Activated naive CD4-positive, alpha-beta T cell treated with anti-CD3 and anti-CD28 coated beads, Interleukin-2, amount 50 U/mL, for 16 hours (primary cell): ENCODE results near the gene GNG7.
A peak's percentile ranks its signal among the peaks of the same experiment; 100 is the strongest.
"Not testable (repeated sequence)": the region's sequence is repeated elsewhere in the genome, so short reads cannot be mapped to it uniquely, and the experiment has no call there.

Experiments used
- DNase-seq: peaks from one replicate; pipeline ENCODE4 v3.0.0-alpha.2; 2020

Gene GNG7

GRCh38 chr19:2591537-2592291 lies 110.8 kb downstream of the GNG7 start:
- DNase-seq, result no peak

GRCh38 chr19:2590630-2591399 lies 111.7 kb downstream of the GNG7 start:
- DNase-seq, result no peak

DNA sequence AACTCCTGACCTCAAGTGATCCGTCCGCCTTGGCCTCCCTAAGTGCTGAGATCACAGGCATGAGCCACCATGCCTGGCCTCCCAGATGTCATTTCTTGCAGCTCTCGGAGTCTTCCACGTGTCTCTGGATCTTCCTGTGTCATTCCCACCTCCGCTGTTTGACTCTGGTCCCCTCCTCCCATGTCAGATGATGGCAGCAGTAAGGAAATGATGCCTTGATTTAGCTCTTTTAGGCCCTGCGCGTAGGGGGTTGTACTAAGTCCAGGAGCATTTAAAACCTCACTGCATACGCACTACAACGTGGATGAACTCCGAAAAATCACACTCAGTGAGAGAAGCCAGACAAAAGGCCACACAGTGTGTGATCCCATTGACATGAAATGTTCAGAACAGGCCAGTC lies 113.1 kb downstream of the GNG7 start:
- no peak for DNase-seq

DNA sequence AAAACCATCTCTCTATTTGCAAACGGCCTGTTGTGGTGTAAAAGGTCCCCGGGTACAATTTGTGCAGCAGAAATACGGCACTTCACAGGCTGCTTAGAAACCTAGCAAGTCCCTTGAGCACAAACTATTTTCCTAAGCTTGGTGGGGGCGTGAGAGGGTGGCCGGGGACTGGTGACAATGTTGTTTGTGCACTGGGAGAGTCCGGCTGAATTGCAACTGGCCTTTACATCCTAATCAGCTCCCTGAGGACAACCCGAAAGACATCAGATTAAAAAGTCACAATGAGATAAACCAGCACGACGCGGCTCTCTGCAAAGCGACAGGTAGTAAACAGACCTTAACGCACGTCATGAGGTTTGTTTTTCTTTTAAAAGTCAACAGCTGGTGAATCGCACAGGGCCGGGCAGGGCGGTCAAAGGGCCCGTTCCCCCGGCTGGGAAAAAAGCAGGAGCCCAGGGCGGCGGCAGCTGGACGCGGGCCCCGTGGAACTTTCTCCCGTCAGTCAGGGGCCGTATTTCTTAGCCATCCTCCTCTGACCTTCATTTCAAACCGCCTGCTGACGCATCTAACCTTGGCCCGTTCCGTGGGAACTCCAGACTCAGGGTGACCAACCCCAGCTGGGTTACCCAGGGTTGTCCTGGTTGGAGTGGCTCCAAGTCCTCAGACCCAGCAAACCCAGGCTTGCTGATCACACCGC lies 114.3 kb downstream of the GNG7 start:
- no peak for DNase-seq

DNA sequence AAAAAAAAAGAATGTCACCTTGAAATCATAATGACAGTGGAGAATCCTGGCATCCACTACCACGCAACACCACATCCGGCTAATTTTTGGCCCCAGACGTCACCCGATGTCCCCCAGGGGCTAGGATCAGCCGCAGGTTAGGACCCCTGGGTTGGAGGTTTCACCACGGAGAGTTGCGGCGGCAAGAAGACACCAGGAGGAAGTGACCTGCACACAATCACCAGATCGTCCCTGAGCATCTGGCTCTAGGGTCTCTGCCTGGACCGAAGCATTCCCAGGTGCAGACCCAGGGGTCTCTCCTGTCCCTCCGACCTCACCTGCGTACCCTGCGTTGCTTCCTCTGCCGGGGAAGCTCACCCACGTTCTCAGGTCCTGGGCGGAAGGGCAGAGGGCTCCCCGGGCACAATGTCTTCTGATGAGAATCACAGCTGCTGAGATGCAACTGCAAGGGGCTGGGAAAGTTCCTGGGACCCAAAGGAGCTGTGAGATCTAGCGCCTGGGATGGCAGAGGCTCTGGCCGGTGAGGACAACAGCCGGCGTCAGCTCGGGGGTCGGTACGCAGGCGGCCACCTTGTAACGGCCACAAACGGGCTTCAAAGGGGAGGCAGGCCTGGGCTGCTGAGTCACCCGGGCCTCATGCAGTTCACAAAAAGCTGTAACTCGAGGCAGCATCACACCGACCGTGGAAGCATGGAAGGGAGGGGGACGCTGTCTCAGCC lies 115.3 kb downstream of the GNG7 start:
- DNase-seq, result no peak

DNA sequence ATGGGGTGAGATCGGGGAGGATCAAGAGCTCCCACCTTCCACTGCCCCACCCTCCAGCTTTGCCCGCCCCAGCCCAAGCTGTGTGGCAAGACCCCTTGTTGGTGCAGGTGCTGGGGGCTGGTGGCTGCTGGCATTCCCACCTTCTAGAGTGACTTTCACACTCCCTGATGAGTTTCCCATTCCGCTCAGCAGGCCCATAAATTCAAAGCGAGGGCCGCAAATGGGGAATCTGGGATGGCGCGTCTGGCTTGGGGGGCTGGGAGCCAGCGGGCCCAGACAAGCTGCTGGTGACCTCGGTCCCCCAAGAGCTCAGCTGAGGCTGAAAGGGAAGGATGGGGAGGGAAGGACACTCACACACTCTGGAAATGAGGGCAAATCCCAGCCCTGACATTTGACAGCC lies 116.3 kb downstream of the GNG7 start:
- no peak for DNase-seq

GRCh38 chr19:2584002-2584401 lies 118.5 kb downstream of the GNG7 start:
- no peak for DNase-seq

- no peak for DNase-seq
These were observed 119.2 kb downstream of the GNG7 start for GRCh38 chr19:2582984-2583956.

GRCh38 chr19:2580396-2580795 lies 122.1 kb downstream of the GNG7 start:
- not testable (repeated sequence) for DNase-seq

- DNase-seq, result no peak
These were observed 122.7 kb downstream of the GNG7 start for GRCh38 chr19:2579678-2580280.

DNA sequence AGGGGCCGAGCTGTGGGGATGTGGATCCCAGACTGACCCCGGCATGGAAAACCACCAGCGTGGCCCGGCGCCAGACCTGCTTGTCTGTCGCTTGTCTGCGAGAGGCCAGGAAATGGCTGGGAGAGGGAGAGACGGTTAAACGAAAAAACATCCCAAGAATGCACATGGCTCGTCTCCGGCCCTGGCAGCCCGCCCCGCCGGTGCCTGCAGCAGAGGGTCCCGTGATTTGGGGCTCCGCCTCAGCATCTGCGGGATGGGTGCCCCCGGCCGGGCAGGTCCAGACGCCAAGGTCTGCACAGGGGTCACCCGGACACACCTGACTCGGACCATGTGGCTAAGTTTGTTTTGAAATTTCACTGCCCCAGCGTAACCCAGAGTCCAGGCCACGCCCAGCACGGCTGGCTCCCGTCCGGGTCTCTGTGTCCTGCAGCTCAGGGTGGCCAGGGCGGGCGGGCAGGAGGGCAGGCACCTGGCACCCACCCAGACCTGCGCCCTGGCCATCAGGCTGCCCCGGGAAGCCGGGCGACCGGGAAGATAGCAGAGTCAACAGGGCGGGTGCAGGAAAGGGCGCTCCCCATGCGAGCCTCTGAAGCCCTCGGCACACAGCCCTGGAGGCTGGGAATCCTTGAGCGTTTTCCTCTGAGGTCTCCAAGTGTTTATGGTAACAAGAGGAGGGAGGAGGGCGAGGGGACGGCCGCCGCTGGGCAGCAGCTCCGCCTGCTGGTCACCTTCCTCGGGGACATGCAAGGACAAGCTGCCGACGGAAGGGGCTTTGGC lies 123.4 kb downstream of the GNG7 start:
- DNase-seq, result peak; percentile 59

GRCh38 chr19:2578391-2578890 lies 124.1 kb downstream of the GNG7 start:
- DNase-seq, result no peak

DNA sequence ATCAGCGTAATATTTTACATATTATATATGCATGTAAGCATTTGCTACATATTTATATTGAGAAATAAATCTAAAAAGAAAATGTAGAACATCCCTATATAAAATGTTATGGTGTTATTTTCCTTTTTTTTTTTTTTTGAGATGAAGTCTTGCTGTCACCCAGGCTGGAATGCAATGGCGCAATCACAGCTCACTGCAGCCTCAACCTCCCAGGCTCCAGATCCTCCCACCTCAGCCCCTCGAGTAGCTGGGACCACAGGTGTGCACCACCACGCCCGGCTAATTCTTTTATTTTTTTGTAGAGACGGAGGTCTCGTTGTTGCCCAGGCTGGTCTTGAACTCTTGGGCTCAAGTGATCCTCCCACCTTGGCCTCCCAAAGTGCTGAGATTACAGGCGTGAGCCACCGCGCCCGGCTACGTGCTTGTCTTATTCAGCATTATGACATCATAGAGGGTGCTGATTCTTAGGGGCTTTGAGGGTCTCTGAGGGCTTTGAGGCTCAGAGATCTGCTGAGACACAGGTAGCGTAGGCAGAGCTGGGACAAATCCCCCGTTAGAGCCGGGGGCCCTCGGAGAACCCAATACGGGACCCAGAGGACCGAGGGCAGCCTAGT lies 124.7 kb downstream of the GNG7 start:
- DNase-seq, result no peak

DNA sequence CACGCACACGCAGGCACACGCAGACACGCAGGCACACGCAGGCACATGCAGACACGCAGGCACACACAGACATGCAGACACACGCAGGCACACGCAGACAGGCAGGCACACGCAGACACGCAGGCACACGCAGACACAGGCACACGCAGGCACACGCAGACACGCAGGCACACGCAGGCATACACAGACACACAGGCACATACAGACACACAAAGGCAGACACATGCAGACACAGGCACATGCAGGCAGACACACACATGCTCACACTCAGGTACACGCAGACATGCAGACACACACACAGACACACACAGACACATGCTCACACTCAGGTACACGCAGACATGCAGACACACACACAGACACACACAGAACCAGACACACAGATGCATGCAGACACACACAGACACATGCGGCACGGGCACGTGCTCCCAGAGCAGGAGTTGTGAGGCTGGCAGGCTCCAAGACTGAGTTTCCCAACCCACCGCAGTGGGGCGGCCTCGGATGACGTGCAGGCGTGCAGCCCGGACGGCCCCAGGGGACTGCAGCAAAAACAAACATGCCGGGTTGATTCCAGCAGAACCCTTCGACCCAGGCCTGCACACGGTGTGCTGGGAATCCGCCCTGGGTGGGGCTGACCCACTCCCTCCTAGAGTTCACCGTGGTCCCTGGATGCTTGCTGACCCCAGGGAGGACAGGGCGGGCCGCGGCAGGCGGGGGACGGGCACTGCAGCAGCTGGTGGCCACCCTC lies 126.6 kb downstream of the GNG7 start:
- DNase-seq, result no peak

- no peak for DNase-seq
These were observed 127.4 kb downstream of the GNG7 start for GRCh38 chr19:2574971-2575630.

- no peak for DNase-seq
These were observed 128.0 kb downstream of the GNG7 start for GRCh38 chr19:2574478-2574931.

DNA sequence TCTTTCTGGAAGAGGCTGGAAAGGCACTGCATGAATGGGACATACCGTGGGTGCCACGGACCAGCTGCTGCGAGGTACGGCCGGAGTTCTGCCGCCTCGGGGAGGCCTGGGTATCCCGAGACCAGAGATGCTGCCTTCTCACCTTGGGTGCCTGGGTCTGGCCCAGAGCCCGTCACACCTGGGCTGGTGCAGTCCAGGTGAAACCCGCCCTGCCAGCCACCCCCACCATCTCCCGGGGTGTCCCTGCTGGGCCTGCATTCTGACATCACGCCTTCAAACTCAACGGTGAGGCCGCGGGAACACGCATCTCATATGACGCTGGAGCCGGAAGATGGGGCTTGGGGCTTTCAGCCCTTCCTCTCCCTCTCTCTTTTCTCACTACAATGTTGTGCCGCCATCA lies 128.6 kb downstream of the GNG7 start:
- no peak for DNase-seq

DNA sequence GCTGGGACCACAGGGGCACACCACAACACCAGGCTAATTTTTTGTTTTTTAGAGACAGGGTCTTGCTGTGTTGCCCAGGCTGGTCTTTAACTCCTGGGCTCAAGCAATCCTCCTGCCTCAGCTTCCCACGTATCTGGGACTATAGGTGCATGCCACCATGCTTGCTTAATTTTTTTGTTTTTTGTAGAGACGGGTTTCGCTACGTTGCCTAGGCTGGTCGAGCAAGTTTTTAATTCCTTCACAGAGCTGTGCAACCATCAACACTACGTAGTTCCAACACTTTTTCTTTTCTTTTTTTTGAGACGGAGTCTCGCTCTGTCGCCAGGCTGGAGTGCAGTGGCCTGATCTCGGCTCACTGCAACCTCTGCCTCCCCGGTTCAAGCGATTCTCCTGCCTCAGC lies 130.3 kb downstream of the GNG7 start:
- DNase-seq, result not testable (repeated sequence)
